GM12878 (cell line): ENCODE data around the gene CRYBA2. TPM values are rescaled to one million over a fixed set of nuclear protein-coding genes. Genes with fewer than 3 reads are reported as not detected.

Source experiments
- ATAC-seq: fragments of 200-7000 bp; cut with Tn5 transposase; 3 replicates; pipeline ENCODE4 v1.9.1; 2020; ENCODE audit warnings: mild to moderate bottlenecking, moderate library complexity
- BruUV-seq: library from RNA; stranded (reverse); fragments of 400-500 nt; replicated peaks from 2 replicates; lab custom pipeline; 2021; lab: Mats Ljungman, UMichigan
- CTCF ChIA-PET: fragments of 300-600 bp; sonication (Branson Sonifier 250); formaldehyde crosslinking; extraction: SDS; loops from one replicate; lab custom pipeline; 2021; ENCODE audit warnings: inconsistent platforms; lab: Yijun Ruan, JAX
- POLR2A ChIA-PET: fragments of 350-600 bp; formaldehyde crosslinking; extraction: SDS; loops from one replicate; lab custom pipeline; 2021; ENCODE audit warnings: inconsistent platforms; lab: Charles Lee
- RAD21 ChIA-PET: fragments of 300-600 bp; sonication (Branson Sonifier 250); formaldehyde crosslinking; loops from one replicate; lab custom pipeline; 2023; ENCODE audit warnings: antibody characterized with exemption; ENCODE audit not compliant: unreplicated experiment; lab: Charles Lee
- SMC1A ChIA-PET: fragments of 300-600 bp; sonication (Branson Sonifier 250); formaldehyde crosslinking; loops from one replicate; lab custom pipeline; 2023; ENCODE audit not compliant: unreplicated experiment, uncharacterized antibody; lab: Charles Lee
- DNase-seq: peaks from one replicate; pipeline ENCODE4 v3.0.0-alpha.2; 2011; ENCODE audit warnings: low read depth, low spot score
- FAIRE-seq: peaks from 3 replicates; lab custom pipeline; 2011; peaks lifted over from hg19 to GRCh38; lab: Jason Lieb, UNC
- H2AFZ ChIP-seq: 2 replicates; pipeline ENCODE4 v1.6.0; 2011; ENCODE audit warnings: low read depth, low read length, control low read depth; ENCODE audit not compliant: control insufficient read depth
- H3K27ac ChIP-seq: 2 replicates; pipeline ENCODE4 v1.5.1; 2011; ENCODE audit warnings: control low read depth; ENCODE audit not compliant: control insufficient read depth, insufficient read depth
- H3K27me3 ChIP-seq, 2 experiments: replicated peaks in 1 of 2; 2 replicates each; pipeline versions ENCODE4 v1.6.0 to v1.6.1; 2011; ENCODE audit warnings: low read length in 1 of 2; ENCODE audit not compliant: control insufficient read depth in 2 of 2, insufficient read depth in 2 of 2
- H3K36me3 ChIP-seq, 2 experiments: 2 replicates each; pipeline ENCODE4 v1.5.1; 2011; ENCODE audit warnings: low read length in 1 of 2; ENCODE audit not compliant: control insufficient read depth in 2 of 2, insufficient read depth in 2 of 2
- H3K4me1 ChIP-seq: 2 replicates; pipeline ENCODE4 v1.6.1; 2011; ENCODE audit warnings: mild to moderate bottlenecking, low read length, moderate library complexity, mixed read lengths; ENCODE audit not compliant: control insufficient read depth, insufficient read depth
- H3K4me2 ChIP-seq: 2 replicates; pipeline ENCODE4 v1.6.0; 2011; ENCODE audit warnings: control low read depth; ENCODE audit not compliant: control insufficient read depth, insufficient read depth
- H3K4me3 ChIP-seq: fragments of 200-600 bp; sonication (generic); 2 replicates; pipeline ENCODE4 v1.5.1; 2016
- H3K79me2 ChIP-seq: 2 replicates; pipeline ENCODE4 v1.6.0; 2011; ENCODE audit warnings: low read length; ENCODE audit not compliant: control insufficient read depth, insufficient read depth
- H3K9ac ChIP-seq: 2 replicates; pipeline ENCODE4 v1.8.0; 2011; ENCODE audit warnings: low read length, control low read depth, mixed read lengths; ENCODE audit not compliant: control insufficient read depth, insufficient read depth
- H3K9me3 ChIP-seq: replicated peaks from 3 replicates; pipeline ENCODE4 v1.5.1; 2011; ENCODE audit warnings: mild to moderate bottlenecking, low read length; ENCODE audit not compliant: control insufficient read depth, insufficient read depth
- H4K20me1 ChIP-seq: 2 replicates; pipeline ENCODE4 v1.6.0; 2011; ENCODE audit not compliant: control insufficient read depth, insufficient read depth
- GATAD2B ChIP-seq: fragments of 450-650 bp; conservative IDR thresholded peaks from 2 replicates; pipeline ENCODE4 v1.6.1; 2017; ENCODE audit warnings: low read depth, mild to moderate bottlenecking, moderate library complexity
- SMAD1 ChIP-seq: fragments of 450-650 bp; IDR thresholded peaks from 2 replicates; pipeline ENCODE4 v1.6.1; 2018; ENCODE audit warnings: mild to moderate bottlenecking, low read depth; ENCODE audit not compliant: partially characterized antibody
- TAF1 ChIP-seq: IDR thresholded peaks from 2 replicates; pipeline ENCODE4 v1.6.1; 2011; ENCODE audit warnings: mild to moderate bottlenecking, low read depth, low read length, borderline replicate concordance
- TCF7 ChIP-seq: IDR thresholded peaks from 2 replicates; pipeline ENCODE4 v1.6.1; 2014; ENCODE audit warnings: antibody characterized with exemption, borderline replicate concordance
- WGBS: methylation state at CpG from one replicate; pipeline ENCODE4 v1.1.6; 2016; ENCODE audit warnings: low lambda C conversion rate; ENCODE audit not compliant: insufficient replicate concordance, insufficient coverage; ENCODE audit errors: missing lambda C conversion rate; 5-methylcytosine and 5-hydroxymethylcytosine counted together
- in situ Hi-C: fragments of 300-500 bp; cut with MboI; formaldehyde crosslinking; loops from 9 replicates; pipeline ENCODE4 v1.14.3; 2018; ENCODE audit warnings: mixed read lengths
- intact Hi-C: fragments of 100-400 bp; cut with micrococcal nuclease; formaldehyde crosslinking; loops from one replicate; pipeline ENCODE4 v1.14.2; 2022; ENCODE audit not compliant: unreplicated experiment
- polyA plus RNA-seq, 11 experiments: library from polyadenylated mRNA; depleted of rRNA in 4 of 11; unstranded in 6 of 11; stranded (reverse) in 5 of 11; fragments of >200 nt; fragmentation: Nextera tagmentation in 4 of 11; fragmentation: Illumina TruSeq in 1 of 11; extraction: Ambion mirVana in 4 of 11; extraction: Trizol in 1 of 11; gene quantifications; 1 replicate in 1 of 11; 2 replicates in 10 of 11; pipeline versions ENCODE4 v1.2.1 to v1.2.3, GENCODE V29; 2011 to 2016; ENCODE audit warnings: inconsistent platforms in 2 of 11, missing spikeins in 2 of 11, low read depth in 1 of 11
- total RNA-seq, 4 experiments: library from RNA; depleted of rRNA in 3 of 4; stranded (reverse); fragments of >200 nt in 3 of 4; fragmentation: Illumina TruSeq in 1 of 4; extraction: Trizol in 1 of 4; gene quantifications; 2 replicates each; pipeline versions ENCODE4 v1.2.1 to v1.2.3, GENCODE V29; 2013 to 2021
- TF ChIP-seq, protein P1 (sequence below): fragments of 150-350 bp; IDR thresholded peaks from 2 replicates; pipeline ENCODE4 v1.6.1; 2014; ENCODE audit warnings: mild to moderate bottlenecking, low read depth, low read length
- TF ChIP-seq, protein P2 (sequence below): fragments of 450-650 bp; IDR thresholded peaks from 2 replicates; pipeline ENCODE4 v1.6.1; 2018; ENCODE audit warnings: borderline replicate concordance, mild to moderate bottlenecking; ENCODE audit not compliant: partially characterized antibody
- TF ChIP-seq, protein P3 (sequence below): fragments of 450-650 bp; IDR thresholded peaks from 2 replicates; pipeline ENCODE4 v1.6.1; 2016; ENCODE audit warnings: mild to moderate bottlenecking

Gene CRYBA2
- total and polyA plus RNA-seq, 10 of the 15 experiments (the other 5 are each of a cell fraction or from before 2014, with no cell fraction given): not detected

DNA sequence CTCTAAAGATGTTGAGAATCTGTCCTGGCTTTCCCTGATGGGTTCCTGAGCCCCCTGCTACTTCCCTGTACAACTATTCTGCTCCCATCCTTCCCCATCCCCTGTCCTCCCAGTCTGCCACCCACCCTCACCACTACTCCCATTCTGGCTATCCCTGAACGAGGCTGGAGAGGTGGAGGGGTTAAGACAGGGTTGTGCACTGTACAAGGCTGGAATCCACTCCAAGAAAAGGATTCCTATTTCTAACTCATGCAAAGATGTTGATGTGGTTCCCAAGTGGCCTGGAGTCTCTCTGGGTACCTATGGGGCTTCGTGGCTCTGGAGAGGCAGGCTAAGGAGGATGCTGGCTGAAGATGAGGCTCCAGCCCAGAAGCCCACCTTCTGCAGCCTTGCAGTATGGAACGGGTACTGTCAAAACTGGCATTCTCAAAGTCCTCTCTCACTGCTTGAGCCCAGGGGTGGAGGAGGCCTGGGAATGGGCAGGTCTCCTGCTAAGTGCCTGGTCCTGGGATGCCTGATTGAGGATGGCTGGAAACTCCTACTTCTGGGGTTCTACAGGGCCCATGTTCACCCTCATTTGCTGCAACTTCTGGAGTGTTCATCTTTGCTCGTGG, 7.0 kb downstream of the CRYBA2 start:
- CTCF ChIA-PET: no interaction called here
- intact Hi-C loops: no loop called here
- SMC1A ChIA-PET: no interaction called here
- ATAC-seq: no peak
- no peak overlapping the region for H2AFZ ChIP-seq
- H3K79me2 ChIP-seq: no peaks in the 10 kb centered on the region
- in situ Hi-C loops: no loop called here
- H3K36me3 ChIP-seq: no peaks in the 10 kb centered on the region
- TF ChIP-seq, protein P1, sequence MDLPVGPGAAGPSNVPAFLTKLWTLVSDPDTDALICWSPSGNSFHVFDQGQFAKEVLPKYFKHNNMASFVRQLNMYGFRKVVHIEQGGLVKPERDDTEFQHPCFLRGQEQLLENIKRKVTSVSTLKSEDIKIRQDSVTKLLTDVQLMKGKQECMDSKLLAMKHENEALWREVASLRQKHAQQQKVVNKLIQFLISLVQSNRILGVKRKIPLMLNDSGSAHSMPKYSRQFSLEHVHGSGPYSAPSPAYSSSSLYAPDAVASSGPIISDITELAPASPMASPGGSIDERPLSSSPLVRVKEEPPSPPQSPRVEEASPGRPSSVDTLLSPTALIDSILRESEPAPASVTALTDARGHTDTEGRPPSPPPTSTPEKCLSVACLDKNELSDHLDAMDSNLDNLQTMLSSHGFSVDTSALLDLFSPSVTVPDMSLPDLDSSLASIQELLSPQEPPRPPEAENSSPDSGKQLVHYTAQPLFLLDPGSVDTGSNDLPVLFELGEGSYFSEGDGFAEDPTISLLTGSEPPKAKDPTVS: no peak
- no peaks in the 10 kb centered on the region for H3K4me1 ChIP-seq
- peaks cover 34 to 36% of the 10 kb centered on the region in 2 experiments for H3K27me3 ChIP-seq
- DNase-seq: no peak
- H3K4me2 ChIP-seq: no peak overlapping the region
- H3K4me3 ChIP-seq: no peak overlapping the region
- no TSS peak for BruUV-seq
- POLR2A ChIA-PET: no interaction called here
- 0% methylated on average over 4 of the region's 4 CpGs for WGBS
- no peak for FAIRE-seq
- no peaks in the 10 kb centered on the region for H3K9me3 ChIP-seq
- H4K20me1 ChIP-seq: peaks cover 3% of the 10 kb centered on the region
- RAD21 ChIA-PET: no interaction called here
- no peak overlapping the region for H3K9ac ChIP-seq
- no peak overlapping the region for H3K27ac ChIP-seq

DNA sequence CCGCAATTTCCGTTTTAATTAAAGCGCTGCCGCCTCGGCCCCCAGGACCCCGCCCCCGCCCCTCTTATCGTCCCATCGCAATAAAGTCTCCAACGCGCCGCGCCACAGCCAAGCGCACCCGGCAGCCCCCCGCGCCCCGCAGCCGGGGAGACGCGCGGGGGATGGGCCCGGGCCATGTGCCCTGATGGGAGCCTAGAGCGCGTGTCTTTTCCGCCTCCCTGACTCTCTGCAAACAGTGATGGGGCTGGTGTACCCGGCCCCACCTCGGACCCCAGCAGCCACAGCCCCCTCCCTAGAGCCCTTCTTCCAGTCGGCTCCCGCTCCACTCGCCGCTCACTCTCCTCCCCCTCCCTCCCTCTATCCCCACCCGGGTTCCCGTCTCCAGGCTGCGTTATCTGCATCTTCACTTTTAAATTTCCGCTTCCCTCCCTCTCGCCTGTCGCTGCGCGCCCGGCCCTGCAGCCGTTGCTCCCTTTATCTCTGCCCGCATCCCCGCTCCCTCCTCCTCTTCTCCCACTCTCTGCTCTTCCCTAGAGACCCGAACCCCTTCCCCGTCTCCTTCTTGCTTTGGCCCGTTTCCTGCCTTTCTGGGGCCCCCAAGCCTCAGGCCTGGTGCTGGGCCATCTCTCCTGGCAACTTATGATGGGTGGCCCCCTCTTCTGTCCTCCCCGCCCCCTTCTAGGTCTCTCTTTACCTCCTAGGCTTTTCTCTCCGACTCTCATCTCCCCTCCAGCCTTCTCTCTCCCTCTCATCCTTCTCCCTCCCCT, 7.7 kb downstream of the CRYBA2 start:
- intact Hi-C loops: no loop called here
- H2AFZ ChIP-seq: no peak overlapping the region
- no TSS peak for BruUV-seq
- H3K4me2 ChIP-seq: no peak overlapping the region
- H3K9ac ChIP-seq: no peak overlapping the region
- ChIA-PET POLR2A (no interaction called here), RAD21 (no interaction called here), CTCF (no interaction called here), SMC1A (no interaction called here)
- H3K27me3 ChIP-seq: peaks cover 35 to 41% of the 10 kb centered on the region in 2 experiments
- no peak for FAIRE-seq
- H3K27ac ChIP-seq: no peak overlapping the region
- no peak for DNase-seq
- peaks cover 3% of the 10 kb centered on the region for H4K20me1 ChIP-seq
- no peaks in the 10 kb centered on the region for H3K36me3 ChIP-seq
- ATAC-seq: no peak
- in situ Hi-C loops: no loop called here
- H3K4me3 ChIP-seq: no peak overlapping the region
- no peaks in the 10 kb centered on the region for H3K4me1 ChIP-seq
- WGBS: 10% methylated on average over 32 of the region's 49 CpGs
- no peaks in the 10 kb centered on the region for H3K79me2 ChIP-seq
- H3K9me3 ChIP-seq: no peaks in the 10 kb centered on the region
- TF ChIP-seq, protein P2, sequence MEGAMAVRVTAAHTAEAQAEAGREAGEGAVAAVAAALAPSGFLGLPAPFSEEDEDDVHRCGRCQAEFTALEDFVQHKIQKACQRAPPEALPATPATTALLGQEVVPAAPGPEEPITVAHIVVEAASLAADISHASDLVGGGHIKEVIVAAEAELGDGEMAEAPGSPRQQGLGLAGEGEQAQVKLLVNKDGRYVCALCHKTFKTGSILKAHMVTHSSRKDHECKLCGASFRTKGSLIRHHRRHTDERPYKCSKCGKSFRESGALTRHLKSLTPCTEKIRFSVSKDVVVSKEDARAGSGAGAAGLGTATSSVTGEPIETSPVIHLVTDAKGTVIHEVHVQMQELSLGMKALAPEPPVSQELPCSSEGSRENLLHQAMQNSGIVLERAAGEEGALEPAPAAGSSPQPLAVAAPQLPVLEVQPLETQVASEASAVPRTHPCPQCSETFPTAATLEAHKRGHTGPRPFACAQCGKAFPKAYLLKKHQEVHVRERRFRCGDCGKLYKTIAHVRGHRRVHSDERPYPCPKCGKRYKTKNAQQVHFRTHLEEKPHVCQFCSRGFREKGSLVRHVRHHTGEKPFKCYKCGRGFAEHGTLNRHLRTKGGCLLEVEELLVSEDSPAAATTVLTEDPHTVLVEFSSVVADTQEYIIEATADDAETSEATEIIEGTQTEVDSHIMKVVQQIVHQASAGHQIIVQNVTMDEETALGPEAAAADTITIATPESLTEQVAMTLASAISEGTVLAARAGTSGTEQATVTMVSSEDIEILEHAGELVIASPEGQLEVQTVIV: no peak
- TF ChIP-seq, protein P3, sequence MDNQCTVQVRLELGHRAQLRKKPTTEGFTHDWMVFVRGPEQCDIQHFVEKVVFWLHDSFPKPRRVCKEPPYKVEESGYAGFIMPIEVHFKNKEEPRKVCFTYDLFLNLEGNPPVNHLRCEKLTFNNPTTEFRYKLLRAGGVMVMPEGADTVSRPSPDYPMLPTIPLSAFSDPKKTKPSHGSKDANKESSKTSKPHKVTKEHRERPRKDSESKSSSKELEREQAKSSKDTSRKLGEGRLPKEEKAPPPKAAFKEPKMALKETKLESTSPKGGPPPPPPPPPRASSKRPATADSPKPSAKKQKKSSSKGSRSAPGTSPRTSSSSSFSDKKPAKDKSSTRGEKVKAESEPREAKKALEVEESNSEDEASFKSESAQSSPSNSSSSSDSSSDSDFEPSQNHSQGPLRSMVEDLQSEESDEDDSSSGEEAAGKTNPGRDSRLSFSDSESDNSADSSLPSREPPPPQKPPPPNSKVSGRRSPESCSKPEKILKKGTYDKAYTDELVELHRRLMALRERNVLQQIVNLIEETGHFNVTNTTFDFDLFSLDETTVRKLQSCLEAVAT: no peak
- TF ChIP-seq TCF7 (no peak), TAF1 (no peak), GATAD2B (no peak), SMAD1 (no peak)
